Measurements from ENCODE around the gene SEL1L3. TPM values are rescaled to one million over a fixed set of nuclear protein-coding genes. Genes with fewer than 3 reads are reported as not detected.

Gene SEL1L3
- total RNA-seq, 1 donor from 2014 or later = 18.3 TPM

GRCh38 chr4:25797136-25797535, 65.7 kb downstream of the SEL1L3 start:
- no peak overlapping the region for H3K4me3 ChIP-seq (ENCODE audit: low read length in 3 of 3)
- H3K27me3 ChIP-seq (ENCODE audit: control insufficient read depth in 3 of 3, insufficient read depth in 3 of 3, low read length in 3 of 3) = no peaks in the 10 kb centered on the region
- no peaks in the 10 kb centered on the region for H3K4me1 ChIP-seq (ENCODE audit: control insufficient read depth in 3 of 3, insufficient read depth in 3 of 3, low read length in 3 of 3)
- no peak overlapping the region for H3K27ac ChIP-seq (ENCODE audit: low read depth, low read length)
- peaks cover 0 to 1% (median 0%) of the 10 kb centered on the region in 3 donors for H3K36me3 ChIP-seq (ENCODE audit: control insufficient read depth in 3 of 3, insufficient read depth in 3 of 3, low read length in 3 of 3)
- H3K9me3 ChIP-seq (ENCODE audit: control insufficient read depth in 3 of 3, low read length in 3 of 3) = no peaks in the 10 kb centered on the region
- H3K9ac ChIP-seq (ENCODE audit: low read depth in 1 of 3, low read length in 3 of 3) = no peak overlapping the region

- Histone ChIP-seq H3K27ac (ENCODE audit: low read depth, low read length) (no peak overlapping the region), H3K4me1 (ENCODE audit: control insufficient read depth in 3 of 3, insufficient read depth in 3 of 3, low read length in 3 of 3) (no peaks in the 10 kb centered on the region), H3K9ac (ENCODE audit: low read depth in 1 of 3, low read length in 3 of 3) (no peak overlapping the region), H3K36me3 (ENCODE audit: control insufficient read depth in 3 of 3, insufficient read depth in 3 of 3, low read length in 3 of 3) (peaks cover 0 to 1% (median 0%) of the 10 kb centered on the region in 3 donors), H3K4me3 (ENCODE audit: low read length in 3 of 3) (no peak overlapping the region), H3K9me3 (ENCODE audit: control insufficient read depth in 3 of 3, low read length in 3 of 3) (no peaks in the 10 kb centered on the region), H3K27me3 (ENCODE audit: control insufficient read depth in 3 of 3, insufficient read depth in 3 of 3, low read length in 3 of 3) (no peaks in the 10 kb centered on the region)
Measured at GRCh38 chr4:25795566-25796454, 67.0 kb downstream of the SEL1L3 start.

- H3K36me3 ChIP-seq (ENCODE audit: control insufficient read depth in 3 of 3, insufficient read depth in 3 of 3, low read length in 3 of 3) = peaks cover 0 to 1% (median 0%) of the 10 kb centered on the region in 3 donors
- no peak overlapping the region for H3K4me3 ChIP-seq (ENCODE audit: low read length in 3 of 3)
- H3K9me3 ChIP-seq (ENCODE audit: control insufficient read depth in 3 of 3, low read length in 3 of 3) = no peaks in the 10 kb centered on the region
- no peaks in the 10 kb centered on the region for H3K4me1 ChIP-seq (ENCODE audit: control insufficient read depth in 3 of 3, insufficient read depth in 3 of 3, low read length in 3 of 3)
- no peak overlapping the region for H3K27ac ChIP-seq (ENCODE audit: low read depth, low read length)
- H3K27me3 ChIP-seq (ENCODE audit: control insufficient read depth in 3 of 3, insufficient read depth in 3 of 3, low read length in 3 of 3) = no peaks in the 10 kb centered on the region
- no peak overlapping the region for H3K9ac ChIP-seq (ENCODE audit: low read depth in 1 of 3, low read length in 3 of 3)
Measured at GRCh38 chr4:25795091-25795490, 67.7 kb downstream of the SEL1L3 start.

- no peaks in the 10 kb centered on the region for H3K9me3 ChIP-seq (ENCODE audit: control insufficient read depth in 3 of 3, low read length in 3 of 3)
- peaks cover 0 to 2% (median 0%) of the 10 kb centered on the region in 3 donors for H3K27me3 ChIP-seq (ENCODE audit: control insufficient read depth in 3 of 3, insufficient read depth in 3 of 3, low read length in 3 of 3)
- no peak overlapping the region for H3K27ac ChIP-seq (ENCODE audit: low read depth, low read length)
- H3K36me3 ChIP-seq (ENCODE audit: control insufficient read depth in 3 of 3, insufficient read depth in 3 of 3, low read length in 3 of 3) = peaks cover 0 to 4% (median 0%) of the 10 kb centered on the region in 3 donors
- no peak overlapping the region for H3K4me3 ChIP-seq (ENCODE audit: low read length in 3 of 3)
- no peaks in the 10 kb centered on the region for H3K4me1 ChIP-seq (ENCODE audit: control insufficient read depth in 3 of 3, insufficient read depth in 3 of 3, low read length in 3 of 3)
- no peak overlapping the region for H3K9ac ChIP-seq (ENCODE audit: low read depth in 1 of 3, low read length in 3 of 3)
Measured at GRCh38 chr4:25792876-25793275, 69.9 kb downstream of the SEL1L3 start.

- Histone ChIP-seq H3K27ac (ENCODE audit: low read depth, low read length) (no peak overlapping the region), H3K4me3 (ENCODE audit: low read length in 3 of 3) (no peak overlapping the region), H3K9me3 (ENCODE audit: control insufficient read depth in 3 of 3, low read length in 3 of 3) (no peaks in the 10 kb centered on the region), H3K27me3 (ENCODE audit: control insufficient read depth in 3 of 3, insufficient read depth in 3 of 3, low read length in 3 of 3) (peaks cover 0 to 2% (median 0%) of the 10 kb centered on the region in 3 donors), H3K9ac (ENCODE audit: low read depth in 1 of 3, low read length in 3 of 3) (no peak overlapping the region), H3K36me3 (ENCODE audit: control insufficient read depth in 3 of 3, insufficient read depth in 3 of 3, low read length in 3 of 3) (peaks cover 0 to 4% (median 0%) of the 10 kb centered on the region in 3 donors), H3K4me1 (ENCODE audit: control insufficient read depth in 3 of 3, insufficient read depth in 3 of 3, low read length in 3 of 3) (no peaks in the 10 kb centered on the region)
Measured at GRCh38 chr4:25792200-25792791, 70.5 kb downstream of the SEL1L3 start.

- Histone ChIP-seq H3K4me3 (ENCODE audit: low read length in 3 of 3) (no peak overlapping the region), H3K27ac (ENCODE audit: low read depth, low read length) (no peak overlapping the region), H3K9me3 (ENCODE audit: control insufficient read depth in 3 of 3, low read length in 3 of 3) (no peaks in the 10 kb centered on the region), H3K27me3 (ENCODE audit: control insufficient read depth in 3 of 3, insufficient read depth in 3 of 3, low read length in 3 of 3) (peaks cover 0 to 2% (median 0%) of the 10 kb centered on the region in 3 donors), H3K4me1 (ENCODE audit: control insufficient read depth in 3 of 3, insufficient read depth in 3 of 3, low read length in 3 of 3) (no peaks in the 10 kb centered on the region), H3K9ac (ENCODE audit: low read depth in 1 of 3, low read length in 3 of 3) (no peak overlapping the region), H3K36me3 (ENCODE audit: control insufficient read depth in 3 of 3, insufficient read depth in 3 of 3, low read length in 3 of 3) (peaks cover 0 to 2% (median 0%) of the 10 kb centered on the region in 3 donors)
Measured at GRCh38 chr4:25790024-25790423, 72.8 kb downstream of the SEL1L3 start.

GRCh38 chr4:25788703-25789238, 74.0 kb downstream of the SEL1L3 start:
- peaks cover 0 to 2% (median 0%) of the 10 kb centered on the region in 3 donors for H3K36me3 ChIP-seq (ENCODE audit: control insufficient read depth in 3 of 3, insufficient read depth in 3 of 3, low read length in 3 of 3)

GRCh38 chr4:25786497-25787065, 76.2 kb downstream of the SEL1L3 start:
- peaks cover 0 to 2% (median 0%) of the 10 kb centered on the region in 3 donors for H3K36me3 ChIP-seq (ENCODE audit: control insufficient read depth in 3 of 3, insufficient read depth in 3 of 3, low read length in 3 of 3)
- H3K9me3 ChIP-seq (ENCODE audit: control insufficient read depth in 3 of 3, low read length in 3 of 3) = no peaks in the 10 kb centered on the region
- H3K9ac ChIP-seq (ENCODE audit: low read depth in 1 of 3, low read length in 3 of 3) = no peak overlapping the region
- H3K4me1 ChIP-seq (ENCODE audit: control insufficient read depth in 3 of 3, insufficient read depth in 3 of 3, low read length in 3 of 3) = no peaks in the 10 kb centered on the region
- no peak overlapping the region for H3K27ac ChIP-seq (ENCODE audit: low read depth, low read length)
- H3K4me3 ChIP-seq (ENCODE audit: low read length in 3 of 3) = no peak overlapping the region
- H3K27me3 ChIP-seq (ENCODE audit: control insufficient read depth in 3 of 3, insufficient read depth in 3 of 3, low read length in 3 of 3) = peaks cover 0 to 2% (median 0%) of the 10 kb centered on the region in 3 donors

More at GRCh38 chr4:25788703-25789238, 74.0 kb downstream of the SEL1L3 start:
- H3K9me3 ChIP-seq (ENCODE audit: control insufficient read depth in 3 of 3, low read length in 3 of 3) = no peaks in the 10 kb centered on the region
- H3K4me3 ChIP-seq (ENCODE audit: low read length in 3 of 3) = no peak overlapping the region
- H3K27ac ChIP-seq (ENCODE audit: low read depth, low read length) = no peak overlapping the region
- H3K4me1 ChIP-seq (ENCODE audit: control insufficient read depth in 3 of 3, insufficient read depth in 3 of 3, low read length in 3 of 3) = no peaks in the 10 kb centered on the region
- peaks cover 0 to 2% (median 0%) of the 10 kb centered on the region in 3 donors for H3K27me3 ChIP-seq (ENCODE audit: control insufficient read depth in 3 of 3, insufficient read depth in 3 of 3, low read length in 3 of 3)
- no peak overlapping the region for H3K9ac ChIP-seq (ENCODE audit: low read depth in 1 of 3, low read length in 3 of 3)

GRCh38 chr4:25783943-25784342, 78.8 kb downstream of the SEL1L3 start:
- peaks cover 0 to 2% (median 0%) of the 10 kb centered on the region in 3 donors for H3K27me3 ChIP-seq (ENCODE audit: control insufficient read depth in 3 of 3, insufficient read depth in 3 of 3, low read length in 3 of 3)
- H3K4me3 ChIP-seq (ENCODE audit: low read length in 3 of 3) = no peak overlapping the region
- no peak overlapping the region for H3K27ac ChIP-seq (ENCODE audit: low read depth, low read length)
- H3K4me1 ChIP-seq (ENCODE audit: control insufficient read depth in 3 of 3, insufficient read depth in 3 of 3, low read length in 3 of 3) = no peaks in the 10 kb centered on the region
- H3K36me3 ChIP-seq (ENCODE audit: control insufficient read depth in 3 of 3, insufficient read depth in 3 of 3, low read length in 3 of 3) = no peaks in the 10 kb centered on the region
- no peaks in the 10 kb centered on the region for H3K9me3 ChIP-seq (ENCODE audit: control insufficient read depth in 3 of 3, low read length in 3 of 3)
- no peak overlapping the region for H3K9ac ChIP-seq (ENCODE audit: low read depth in 1 of 3, low read length in 3 of 3)

Measured in skeletal muscle tissue (tissue), 4 donors.